HG03097 (cell line): ENCODE measurements around the gene ACTG1.

ENCODE experiments used
- ATAC-seq: cut with Tn5 transposase; IDR thresholded peaks from one replicate; pipeline ENCODE4 v1.9.1; 2021; ENCODE audit not compliant: unreplicated experiment, low FRiP score

Gene ACTG1

DNA sequence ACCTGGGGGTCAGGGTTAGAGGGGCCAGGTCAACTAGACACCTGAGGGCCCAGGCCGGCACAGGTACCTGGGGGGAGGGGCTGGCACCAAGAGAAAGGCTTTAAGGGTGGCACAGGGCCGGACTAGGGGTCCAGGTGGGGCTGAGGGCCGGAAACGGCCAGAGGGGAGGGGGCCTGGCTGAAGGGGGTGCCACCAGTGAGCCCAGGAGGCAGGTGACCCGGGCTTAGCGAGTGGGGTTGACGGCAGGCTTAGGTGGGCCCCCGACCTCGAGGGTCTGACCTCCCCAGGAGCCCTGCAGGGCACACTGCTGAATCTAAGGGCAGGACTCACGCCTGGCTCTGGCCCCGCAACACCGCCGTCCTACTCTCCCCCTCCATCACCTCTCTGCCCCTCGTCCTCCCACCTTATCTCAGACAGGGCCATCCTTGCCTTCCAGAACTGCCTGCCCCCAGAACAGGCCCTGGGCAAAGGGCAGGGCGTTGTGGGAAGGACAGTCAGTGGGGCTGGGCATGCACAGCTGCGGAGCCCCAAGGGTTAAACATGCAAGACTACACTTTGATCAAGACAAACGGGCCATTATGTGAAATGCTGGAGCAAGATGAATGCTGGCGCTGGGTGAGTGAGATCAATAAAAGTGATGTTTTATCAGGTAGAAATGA lies 44.4 kb downstream of the ACTG1 start:
- ATAC-seq: no peak

DNA sequence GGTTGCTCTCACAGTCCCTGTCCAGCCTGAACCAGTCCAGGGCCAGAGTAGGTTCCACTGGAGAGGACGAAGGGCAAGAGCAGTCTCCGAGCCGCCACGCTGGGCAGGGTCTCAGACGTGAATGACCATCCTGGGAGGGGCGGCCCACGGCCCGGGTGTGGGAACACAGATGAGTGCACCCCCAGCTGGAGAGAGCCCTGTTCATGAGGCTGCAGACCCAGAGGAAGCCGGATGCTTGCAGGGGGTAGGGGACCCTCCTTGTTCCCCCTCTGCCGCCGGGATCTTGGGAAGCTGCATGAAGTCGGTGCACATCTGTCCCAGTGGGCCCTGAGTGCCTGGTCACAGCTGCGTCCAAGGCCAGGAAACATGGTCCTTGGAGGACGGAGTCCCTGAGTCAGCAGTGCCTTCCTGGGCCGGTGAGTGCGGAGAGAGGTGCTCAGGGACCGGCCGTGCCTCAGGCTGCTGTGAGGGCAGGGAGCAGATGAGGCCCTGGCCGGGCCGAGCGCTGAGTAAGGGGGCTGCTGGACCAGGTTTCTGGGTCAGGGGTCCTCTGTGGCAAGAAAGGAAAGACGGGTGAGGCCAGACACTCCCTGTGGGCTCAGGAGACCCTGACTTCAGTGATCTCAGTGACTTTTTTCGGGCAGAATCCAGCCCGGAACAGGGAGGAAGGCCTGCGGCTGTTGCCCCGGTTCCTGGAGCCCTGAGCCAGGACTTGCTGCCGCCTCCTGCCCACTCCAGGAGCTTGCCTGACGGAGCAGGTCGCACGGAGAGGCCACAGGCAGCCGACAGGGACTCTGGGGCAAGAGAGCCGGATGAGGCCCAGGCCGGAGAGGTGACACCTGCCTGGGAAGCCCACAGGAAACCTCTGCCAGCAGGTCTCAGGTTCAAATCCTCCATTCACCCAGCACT lies 45.8 kb downstream of the ACTG1 start:
- ATAC-seq: no peak

DNA sequence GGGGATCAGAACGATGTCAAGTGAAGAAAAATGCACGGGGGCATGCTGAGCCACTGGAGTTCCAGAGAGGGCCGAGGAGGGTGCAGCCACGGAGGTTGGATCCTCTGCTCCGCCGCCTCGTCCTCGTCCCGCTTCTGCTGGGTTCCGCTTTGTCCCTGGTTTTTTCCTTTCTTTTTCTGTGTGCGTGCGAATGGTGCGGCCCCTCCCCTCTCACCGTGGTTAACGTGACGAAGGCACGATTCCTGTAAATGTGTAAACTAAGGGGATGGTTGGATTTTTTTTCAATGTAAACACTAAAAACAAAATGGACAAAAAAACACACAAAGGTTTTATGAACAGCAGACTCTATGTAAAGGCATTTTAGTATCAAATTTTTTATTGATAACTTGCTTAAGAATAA lies 46.7 kb downstream of the ACTG1 start:
- ATAC-seq: no peak

DNA sequence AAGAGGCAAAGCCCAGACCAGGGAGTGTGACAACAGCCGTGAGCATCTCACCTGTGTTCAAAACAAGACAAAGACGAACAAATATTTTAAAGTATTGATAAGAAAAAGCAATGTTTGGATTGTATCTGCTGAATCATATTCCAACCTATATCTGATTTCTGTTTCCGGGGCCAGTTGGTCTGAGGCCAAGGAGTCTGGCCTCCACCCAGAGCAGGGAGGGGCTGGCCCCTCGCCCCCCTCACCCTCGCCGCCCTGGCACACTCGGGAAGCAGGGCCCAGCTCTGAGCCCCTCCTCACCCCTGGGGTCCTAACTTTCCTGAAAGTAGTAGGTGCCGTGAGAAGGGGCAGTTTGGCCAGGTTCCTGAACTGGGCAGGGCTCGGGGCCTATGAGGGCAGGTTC lies 48.0 kb downstream of the ACTG1 start:
- ATAC-seq: no peak

DNA sequence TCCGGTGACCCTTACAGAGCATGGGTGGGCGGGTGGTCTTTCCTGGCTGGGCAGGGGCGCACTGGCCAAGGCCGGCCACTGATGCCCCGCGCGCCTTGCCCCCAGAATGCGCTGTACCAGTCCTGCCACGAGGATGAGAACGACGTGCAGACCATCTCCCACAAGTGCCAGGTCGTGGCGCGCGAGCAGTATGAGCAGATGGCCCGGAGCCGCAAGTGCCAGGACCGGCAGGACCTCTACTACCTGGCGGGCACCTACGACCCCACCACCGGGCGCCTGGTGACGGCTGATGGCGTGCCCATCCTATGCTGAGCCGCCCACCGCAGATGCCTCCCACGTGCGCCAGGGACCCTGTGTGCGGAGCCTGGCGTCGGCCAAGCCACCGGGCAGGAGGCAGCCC lies 49.1 kb downstream of the ACTG1 start:
- no peak for ATAC-seq

DNA sequence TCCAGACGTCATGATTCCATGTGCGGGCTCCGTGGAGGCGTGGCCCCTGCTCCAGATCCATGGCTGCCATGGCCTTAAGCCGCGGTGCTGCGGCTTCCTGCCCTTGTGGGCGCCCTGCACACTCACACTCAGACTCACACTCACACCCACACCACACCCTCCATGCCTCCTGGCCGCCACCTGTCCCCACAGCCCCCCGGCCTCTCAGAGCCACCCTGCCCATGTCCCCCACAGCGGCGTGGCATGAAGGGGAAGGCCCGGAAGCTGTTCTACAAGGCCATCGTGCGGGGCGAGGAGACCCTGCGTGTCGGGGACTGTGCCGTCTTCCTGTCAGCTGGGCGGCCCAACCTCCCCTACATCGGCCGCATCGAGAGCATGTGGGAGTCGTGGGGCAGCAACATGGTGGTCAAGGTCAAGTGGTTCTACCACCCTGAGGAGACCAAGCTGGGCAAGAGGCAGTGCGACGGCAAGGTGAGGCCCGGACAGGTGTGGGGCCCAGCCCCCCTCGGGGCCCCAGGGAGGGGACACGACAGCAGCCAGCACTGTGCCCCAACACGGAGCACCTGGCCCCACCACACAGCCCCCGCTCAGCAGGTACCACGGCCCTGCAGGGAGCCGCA lies 50.0 kb downstream of the ACTG1 start:
- no peak for ATAC-seq

DNA sequence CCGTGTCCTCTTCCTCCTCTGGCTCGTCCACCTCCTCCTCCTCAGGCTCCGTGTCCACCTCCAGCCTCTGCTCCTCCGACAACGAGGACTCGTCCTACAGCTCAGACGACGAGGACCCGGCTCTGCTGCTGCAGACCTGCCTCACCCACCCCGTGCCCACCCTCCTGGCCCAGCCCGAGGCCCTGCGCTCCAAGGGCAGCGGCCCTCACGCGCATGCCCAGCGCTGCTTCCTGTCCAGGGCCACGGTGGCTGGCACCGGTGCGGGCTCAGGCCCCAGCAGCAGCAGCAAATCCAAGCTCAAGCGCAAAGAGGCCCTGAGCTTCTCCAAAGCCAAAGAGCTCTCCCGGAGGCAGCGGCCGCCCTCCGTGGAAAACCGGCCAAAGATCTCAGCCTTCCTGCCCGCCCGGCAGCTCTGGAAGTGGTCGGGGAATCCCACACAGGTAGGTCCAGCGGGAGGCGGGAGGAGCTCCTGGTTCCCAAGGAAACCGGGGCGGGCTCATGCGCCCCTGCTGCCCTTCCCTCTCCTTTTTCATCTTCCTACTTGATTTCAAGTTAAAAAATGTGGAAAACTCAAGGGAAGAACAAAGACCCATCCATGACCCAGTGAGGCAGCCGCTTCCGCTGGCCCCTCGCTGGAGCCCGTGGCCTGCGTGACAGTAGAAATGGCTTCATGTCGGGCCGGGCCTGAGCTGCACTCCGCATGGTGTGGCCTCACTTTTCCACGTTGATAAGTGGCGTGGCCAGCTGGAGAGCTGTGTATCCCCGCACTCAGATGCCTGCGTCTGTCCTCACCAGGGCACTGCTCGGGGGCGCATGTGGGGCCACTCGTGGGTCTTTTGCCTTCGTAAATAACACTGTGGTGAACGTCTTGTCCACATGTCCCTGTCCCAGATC lies 50.7 kb downstream of the ACTG1 start:
- no peak for ATAC-seq

DNA sequence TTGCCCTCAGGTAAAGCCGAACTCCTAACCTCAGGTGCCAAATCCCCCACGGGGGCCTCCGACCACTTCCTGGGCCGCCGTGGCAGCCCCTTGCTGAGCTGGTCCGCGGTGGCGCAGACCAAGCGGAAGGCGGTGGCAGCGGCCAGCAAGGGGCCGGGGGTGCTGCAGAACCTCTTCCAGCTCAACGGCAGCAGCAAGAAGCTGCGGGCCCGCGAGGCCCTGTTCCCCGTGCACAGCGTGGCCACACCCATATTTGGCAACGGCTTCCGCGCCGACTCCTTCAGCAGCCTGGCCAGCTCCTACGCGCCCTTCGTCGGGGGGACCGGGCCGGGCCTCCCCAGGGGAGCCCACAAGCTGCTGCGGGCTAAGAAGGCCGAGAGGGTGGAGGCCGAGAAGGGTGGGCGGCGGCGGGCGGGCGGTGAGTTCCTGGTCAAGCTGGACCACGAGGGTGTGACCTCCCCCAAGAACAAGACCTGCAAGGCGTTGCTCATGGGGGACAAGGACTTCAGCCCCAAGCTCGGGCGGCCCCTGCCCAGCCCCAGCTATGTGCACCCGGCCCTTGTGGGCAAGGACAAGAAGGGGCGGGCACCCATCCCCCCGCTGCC lies 51.6 kb downstream of the ACTG1 start:
- ATAC-seq: no peak
